ENCODE measurements around the gene GAD1. TPM values are rescaled to one million over a fixed set of nuclear protein-coding genes. Genes with fewer than 3 reads are reported as not detected.

Gene GAD1
- total and polyA plus RNA-seq, 9 donors, result 0.22 to 0.77 (median 0.33) TPM; not detected in 1

GRCh38 chr2:170843656-170844055 is 27.0 kb downstream of the GAD1 start:
- 74 to 77% (median 75%) methylated on average over 2 of the region's 2 CpGs for WGBS, 3 donors
- Histone ChIP-seq H3K9me3 (no peaks in the 10 kb centered on the region), H3K27ac (no peak overlapping the region), H3K4me1 (ENCODE audit: insufficient read depth) (no peaks in the 10 kb centered on the region), H3K36me3 (no peaks in the 10 kb centered on the region), H3K4me3 (no peak overlapping the region), H3K27me3 (no peaks in the 10 kb centered on the region)
- intact Hi-C loops (cut with DNase I), result no loop called here
- TF ChIP-seq EP300 (IDR thresholded peaks at IDR 0.05), result no peak
- no peak for TF ChIP-seq CTCF (IDR thresholded peaks at IDR 0.05)
- TF ChIP-seq POLR2A (IDR thresholded peaks at IDR 0.05), result no peak
- no peak for DNase-seq

GRCh38 chr2:170845343-170845742 is 28.7 kb downstream of the GAD1 start:
- intact Hi-C loops (cut with DNase I), result no loop called here
- WGBS, 3 donors, result 81 to 88% (median 86%) methylated on average over 10 of the region's 10 CpGs
- no peak for DNase-seq
- no peaks in the 10 kb centered on the region for H3K27me3 ChIP-seq
- H3K4me3 ChIP-seq, result no peak overlapping the region
- no peaks in the 10 kb centered on the region for H3K9me3 ChIP-seq
- no peak overlapping the region for H3K27ac ChIP-seq
- TF ChIP-seq EP300 (IDR thresholded peaks at IDR 0.05) (no peak), POLR2A (IDR thresholded peaks at IDR 0.05) (no peak), CTCF (IDR thresholded peaks at IDR 0.05) (no peak)
- no peaks in the 10 kb centered on the region for H3K4me1 ChIP-seq (ENCODE audit: insufficient read depth)
- no peaks in the 10 kb centered on the region for H3K36me3 ChIP-seq

GRCh38 chr2:170846314-170846713 is 29.6 kb downstream of the GAD1 start:
- Histone ChIP-seq H3K4me1 (ENCODE audit: insufficient read depth) (no peaks in the 10 kb centered on the region), H3K36me3 (no peaks in the 10 kb centered on the region), H3K27me3 (no peaks in the 10 kb centered on the region), H3K9me3 (no peaks in the 10 kb centered on the region), H3K27ac (no peak overlapping the region), H3K4me3 (no peak overlapping the region)
- no peak for DNase-seq
- intact Hi-C loops (cut with DNase I), result no loop called here
- TF ChIP-seq POLR2A (IDR thresholded peaks at IDR 0.05) (no peak), CTCF (IDR thresholded peaks at IDR 0.05) (no peak), EP300 (IDR thresholded peaks at IDR 0.05) (no peak)

GRCh38 chr2:170847716-170848115 is 31.0 kb downstream of the GAD1 start:
- DNase-seq, result no peak

More at GRCh38 chr2:170847716-170848115, 31.0 kb downstream of the GAD1 start:
- H3K4me3 ChIP-seq, result no peak overlapping the region
- TF ChIP-seq EP300 (IDR thresholded peaks at IDR 0.05), result no peak
- no peak for TF ChIP-seq CTCF (IDR thresholded peaks at IDR 0.05)
- no peak for TF ChIP-seq POLR2A (IDR thresholded peaks at IDR 0.05)
- no peaks in the 10 kb centered on the region for H3K9me3 ChIP-seq
- no peaks in the 10 kb centered on the region for H3K27me3 ChIP-seq
- no peak overlapping the region for H3K27ac ChIP-seq
- intact Hi-C loops (cut with DNase I), result no loop called here
- H3K36me3 ChIP-seq, result no peaks in the 10 kb centered on the region
- WGBS, 3 donors, result 77 to 79% (median 78%) methylated on average over 4 of the region's 4 CpGs
- no peaks in the 10 kb centered on the region for H3K4me1 ChIP-seq (ENCODE audit: insufficient read depth)
